ENCODE measurements around the gene CACNB3.

The CACNB3 gene

DNA sequence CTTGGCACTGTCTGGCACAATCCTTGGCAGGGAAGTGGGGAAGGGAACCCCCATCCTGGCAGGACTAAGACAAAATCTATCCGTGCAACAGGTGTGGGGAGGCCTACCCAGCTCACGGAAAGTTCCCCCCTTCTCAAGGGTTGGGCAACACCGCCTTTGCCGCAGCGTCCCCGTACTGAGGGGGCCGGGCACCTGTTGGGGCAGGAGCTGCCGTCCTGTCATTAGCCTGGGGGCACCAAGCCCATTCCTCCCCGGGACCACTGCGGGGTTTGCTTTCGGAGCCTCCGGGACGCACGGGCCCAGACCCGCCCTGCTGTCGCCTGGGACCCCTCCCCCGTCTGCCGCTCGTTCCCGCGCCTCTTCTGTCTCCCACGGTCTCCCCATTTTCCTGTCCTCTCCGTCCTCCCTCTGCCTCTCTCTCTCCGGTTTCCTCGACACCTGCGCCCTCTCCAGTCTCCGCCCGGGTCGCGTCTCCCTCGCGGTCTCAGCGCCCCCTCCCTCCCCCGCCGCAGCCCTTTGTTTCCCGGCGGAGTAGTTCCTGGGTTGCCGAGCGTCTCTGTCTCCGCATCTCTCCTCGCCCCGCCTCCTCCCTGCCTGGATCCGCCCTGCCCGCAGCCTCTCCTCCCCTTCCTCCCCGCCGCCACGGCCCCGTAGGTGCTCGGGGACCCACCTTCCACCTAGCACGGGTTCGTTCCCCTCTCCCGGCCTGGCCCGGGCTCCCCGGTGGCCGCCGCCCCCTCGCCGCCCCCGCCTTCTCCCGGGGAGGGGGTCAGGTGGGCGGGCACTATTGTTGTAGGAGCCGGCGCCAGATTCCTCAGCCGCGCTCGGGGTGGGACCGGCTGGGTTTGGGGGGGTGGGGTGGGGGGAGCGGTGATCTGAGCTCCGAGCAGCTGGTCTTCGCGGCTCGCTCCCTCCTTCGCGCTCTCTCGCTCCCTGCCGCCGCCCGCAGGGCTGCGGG lies at the start of gene CACNB3:
Gene CACNB3 (plus strand): TSS at position 624 of the 958 bp plus-strand sequence. CDS start 434 bp downstream, outside the sequence.
- peak; percentile 75 for DNase-seq

DNA sequence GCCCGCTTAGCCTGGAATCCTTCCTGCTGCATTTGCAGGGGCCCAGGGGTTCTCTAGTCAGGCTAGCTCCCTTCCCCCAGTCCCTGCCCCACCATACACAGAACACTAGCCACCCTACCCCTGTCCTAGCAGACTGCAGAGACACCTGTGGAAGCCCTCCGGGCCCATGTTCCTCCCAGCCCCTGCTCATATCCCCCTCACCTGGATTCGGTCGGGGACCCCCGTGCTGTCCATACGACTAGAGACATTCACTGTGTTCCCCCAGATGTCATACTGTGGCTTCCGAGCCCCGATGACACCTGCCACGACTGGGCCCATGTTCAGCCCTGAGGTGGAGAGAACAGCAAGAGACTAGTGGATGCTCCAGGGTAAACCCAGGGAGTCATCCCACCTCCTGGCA lies 49.6 kb upstream of the CACNB3 start:
- DNase-seq: no peak

DNA sequence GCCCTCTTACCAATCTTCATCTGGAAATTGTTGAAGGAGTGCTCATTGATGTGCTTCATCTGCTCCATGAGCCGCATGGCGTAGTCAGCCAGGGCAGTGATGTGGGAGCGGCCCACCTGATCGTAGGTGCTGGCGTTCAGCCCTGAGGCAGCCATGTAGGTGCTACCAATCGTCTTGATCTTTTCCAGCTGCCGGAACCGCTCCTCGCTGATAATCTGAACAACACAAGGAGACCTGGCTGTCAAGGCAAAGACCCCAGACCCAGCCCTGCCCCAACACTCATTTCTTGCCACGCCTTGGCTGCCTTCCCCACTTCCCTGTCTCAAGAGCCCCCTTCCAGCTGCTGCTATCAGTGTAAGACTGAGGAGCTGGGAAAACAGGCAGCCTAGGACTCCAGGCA lies 47.5 kb upstream of the CACNB3 start:
- DNase-seq: no peak

DNA sequence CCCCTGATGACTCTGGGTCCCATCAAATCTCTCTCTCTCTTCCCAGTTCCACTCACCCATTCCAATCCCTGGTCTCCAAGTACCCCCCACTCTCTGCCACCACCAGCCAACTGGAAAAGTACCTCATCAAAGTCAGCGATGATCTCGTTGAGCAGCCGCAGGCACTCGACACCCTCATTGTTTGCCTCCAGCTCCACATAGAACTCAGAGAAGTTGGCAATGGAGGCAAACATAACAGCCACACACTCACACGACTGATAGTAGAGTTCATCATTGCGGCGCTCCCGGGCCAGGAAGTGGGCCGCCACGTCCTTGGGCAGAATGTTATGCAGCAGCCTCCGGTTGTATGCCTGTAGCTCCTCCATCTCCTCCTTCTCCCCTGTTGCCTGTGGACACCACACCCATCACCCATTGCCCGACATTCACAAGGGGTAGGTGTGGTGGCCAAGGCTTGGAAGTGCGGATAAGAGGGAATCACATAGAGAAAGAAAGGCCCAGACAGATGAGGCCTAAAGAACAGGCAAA lies 46.6 kb upstream of the CACNB3 start:
- no peak for DNase-seq

DNA sequence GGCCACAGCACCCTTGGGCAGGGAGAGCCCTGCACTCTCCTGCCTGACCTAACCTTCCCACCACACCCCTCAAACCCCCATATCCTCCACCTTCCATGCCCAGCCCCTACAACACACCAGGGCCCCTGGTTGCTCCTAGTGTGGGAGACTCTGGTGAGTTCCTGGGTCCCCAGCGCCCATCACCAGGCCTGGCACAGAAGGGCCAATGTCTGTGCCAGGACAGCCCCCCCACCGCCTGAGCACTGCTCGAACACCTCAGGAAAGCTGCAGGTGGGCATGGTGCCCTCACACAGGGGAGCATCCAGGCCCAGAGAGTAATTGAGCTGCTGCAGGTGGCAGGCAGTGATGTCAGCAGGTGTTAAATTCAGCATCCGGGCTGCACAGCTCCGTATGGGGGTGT lies 44.6 kb upstream of the CACNB3 start:
- no peak for DNase-seq

DNA sequence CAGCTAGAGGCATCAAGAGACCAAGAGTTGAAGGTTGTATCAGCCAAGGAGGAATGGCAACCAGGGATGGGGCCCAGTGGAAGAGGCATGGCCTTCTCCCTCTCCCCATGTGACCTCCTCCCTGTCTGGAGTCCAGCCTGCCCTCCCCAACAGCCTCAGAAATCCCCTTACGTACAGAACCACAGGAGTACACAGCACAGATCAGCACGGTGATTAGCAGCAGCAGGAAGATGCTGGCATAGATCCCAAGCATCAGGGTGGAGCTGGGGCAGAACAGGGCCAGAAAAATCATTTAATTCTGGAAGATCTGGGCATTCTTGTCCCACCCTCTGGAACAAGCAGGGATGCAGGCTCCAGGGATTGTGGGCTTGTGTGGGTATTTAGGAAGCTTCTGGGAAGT lies 43.8 kb upstream of the CACNB3 start:
- no peak for DNase-seq

DNA sequence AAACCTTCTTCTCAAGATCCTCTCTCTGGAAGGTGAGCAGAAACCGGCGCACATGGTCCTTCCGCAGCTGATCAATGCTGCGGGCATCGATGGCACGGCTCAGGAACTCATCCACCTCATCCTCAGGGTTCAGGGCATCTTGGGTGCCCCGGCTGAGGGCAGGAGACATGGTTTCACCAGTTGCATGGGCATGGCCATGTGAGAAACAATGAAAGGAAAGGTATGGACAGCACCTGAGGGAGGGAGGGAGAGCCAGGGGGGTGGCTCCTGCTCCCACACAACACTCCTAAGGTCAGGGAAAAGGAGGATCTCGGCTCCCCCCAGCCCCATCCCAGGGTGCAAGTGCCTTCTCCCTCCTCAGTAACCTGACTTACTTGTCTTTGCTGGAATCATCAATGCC lies 43.0 kb upstream of the CACNB3 start:
- DNase-seq: no peak

DNA sequence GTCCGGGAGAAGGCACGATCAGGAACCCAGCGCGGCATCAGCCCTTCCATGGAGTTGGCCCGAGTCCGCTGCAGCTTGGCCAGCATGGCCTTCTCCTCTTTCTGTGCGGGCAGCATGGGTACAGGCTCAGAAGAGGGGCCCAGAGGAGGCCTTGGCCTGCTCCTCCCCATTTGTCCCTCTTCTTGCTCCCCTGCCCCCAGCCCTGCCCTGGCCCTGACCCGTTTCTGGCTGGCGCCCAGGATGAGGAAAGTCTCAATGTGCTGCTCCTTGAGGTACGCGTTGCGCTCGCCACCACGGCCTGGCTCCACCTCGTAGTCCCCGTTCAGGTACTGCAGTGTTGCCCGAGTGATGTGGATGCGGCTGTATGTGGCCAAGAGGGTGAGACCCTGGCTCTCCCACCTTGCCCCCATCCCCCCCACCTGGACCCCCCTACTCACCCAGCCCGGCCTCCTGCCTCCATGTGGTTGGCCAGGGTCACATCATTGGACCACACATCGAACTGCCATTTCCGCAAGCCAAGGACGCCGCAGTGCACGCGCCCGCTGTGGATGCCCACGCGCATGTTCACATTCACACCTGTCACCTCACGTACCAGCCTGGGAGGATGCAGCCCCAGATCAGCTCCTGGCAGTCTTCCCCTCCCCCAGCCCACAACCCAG lies 42.2 kb upstream of the CACNB3 start:
- no peak for DNase-seq

DNA sequence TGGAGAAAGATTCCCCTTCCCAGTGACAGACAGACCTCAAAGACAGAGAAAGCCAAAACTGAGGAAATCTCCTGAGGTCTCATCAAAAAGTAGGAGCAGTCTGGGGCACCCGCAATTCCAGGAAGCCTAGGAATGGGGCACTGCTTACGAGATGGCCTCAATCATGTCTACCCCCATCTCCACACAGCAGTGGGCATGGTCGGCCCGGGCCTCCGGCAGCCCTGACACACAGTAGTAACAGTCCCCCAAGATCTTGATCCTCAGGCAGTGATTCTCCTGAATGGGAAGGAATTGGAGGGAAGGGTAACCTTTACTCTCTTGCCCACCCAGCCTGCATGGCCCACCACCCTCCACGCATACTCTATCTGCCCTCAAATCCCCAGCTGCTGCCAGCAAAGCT lies 41.3 kb upstream of the CACNB3 start:
- no peak for DNase-seq

DNA sequence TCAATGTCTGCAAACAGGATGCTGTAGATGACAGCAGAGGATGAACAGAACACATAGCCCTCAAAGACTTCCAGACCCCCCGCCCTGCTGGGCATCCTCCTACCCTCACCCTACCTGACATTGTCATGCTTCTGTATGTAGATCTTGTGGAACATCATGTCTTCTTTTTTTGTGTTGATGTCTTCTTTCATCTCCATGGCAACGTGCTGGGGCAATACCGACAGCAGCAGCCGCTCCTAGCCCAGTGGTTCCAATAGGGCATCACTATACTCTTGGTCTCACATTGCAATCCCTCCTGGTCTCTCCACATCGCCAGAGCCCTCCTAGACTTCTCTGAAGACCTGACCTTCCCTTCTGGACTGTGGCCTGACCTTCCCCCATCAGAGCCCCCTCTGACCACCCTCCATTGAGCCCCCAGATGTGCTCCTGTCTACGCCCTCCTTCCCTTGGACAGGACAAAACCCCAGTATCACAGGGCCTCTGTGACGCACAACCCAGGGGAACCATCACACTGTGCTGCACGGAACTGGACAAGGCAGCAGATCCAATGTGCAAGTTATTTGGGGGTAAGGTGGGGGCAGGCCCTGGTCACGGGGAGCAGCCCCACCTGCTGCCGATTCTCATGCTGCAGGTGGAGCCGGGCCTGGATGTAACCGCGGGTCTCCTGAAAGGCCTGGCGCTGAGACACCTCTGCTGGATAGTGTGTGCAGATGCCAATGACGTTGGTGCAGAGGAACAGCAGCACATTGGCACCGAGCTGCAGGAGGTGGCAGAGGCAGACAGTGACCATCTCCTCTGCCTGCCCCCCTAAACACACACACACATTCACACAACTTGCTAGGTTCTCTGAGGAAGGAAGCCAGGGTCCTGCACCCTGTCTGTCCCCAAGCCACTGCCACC lies 40.5 kb upstream of the CACNB3 start:
- DNase-seq: no peak

DNA sequence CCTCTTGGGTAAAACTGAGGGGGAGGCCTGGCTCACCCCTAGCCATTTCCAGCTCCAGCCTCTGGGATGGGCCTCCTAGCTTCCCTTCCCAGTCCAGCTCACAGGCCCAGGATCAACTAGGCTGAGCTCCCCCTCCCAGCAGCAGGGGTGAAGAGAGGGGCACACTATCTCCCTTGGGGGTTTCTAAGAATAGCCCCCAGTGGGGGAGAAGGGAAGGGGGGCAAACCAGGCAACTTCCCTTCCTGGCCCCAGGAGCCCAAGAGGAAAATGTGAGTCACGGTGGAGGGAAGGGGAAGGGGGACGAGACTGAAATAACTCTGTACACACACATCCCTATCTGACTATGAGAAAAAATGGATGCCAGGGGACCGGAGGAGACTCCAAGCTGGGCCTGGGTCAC lies 38.4 kb upstream of the CACNB3 start:
- no peak for DNase-seq

DNA sequence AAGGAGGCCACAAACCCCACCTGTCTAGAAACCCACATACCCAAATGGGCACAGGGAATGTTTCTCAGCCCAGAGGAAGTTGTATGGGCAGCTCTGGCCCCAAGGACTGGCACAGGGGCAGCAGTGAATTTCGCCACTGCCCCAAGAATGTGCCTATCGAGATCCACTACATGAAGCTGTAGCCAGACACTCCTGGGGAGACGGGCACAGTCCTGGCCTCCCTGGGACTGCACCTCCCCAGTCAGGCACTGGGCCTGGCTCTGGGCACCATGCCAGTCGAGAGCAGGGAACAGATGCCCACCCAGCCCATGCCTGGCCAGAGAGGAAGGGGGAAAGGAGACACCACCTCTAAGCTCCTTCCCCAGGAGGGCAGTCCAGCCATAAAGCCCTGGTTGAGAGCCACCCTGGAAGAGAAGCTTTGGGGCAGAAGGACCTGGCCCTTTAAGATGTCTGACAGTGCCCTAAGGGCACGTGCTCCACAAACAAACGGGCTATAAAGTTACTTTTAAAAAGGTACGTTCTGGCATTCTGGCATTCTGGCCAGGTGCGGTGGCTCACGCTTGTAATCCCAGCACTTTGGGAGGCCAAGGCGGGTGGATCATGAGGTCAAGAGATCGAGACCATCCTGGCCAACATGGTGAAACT lies 37.8 kb upstream of the CACNB3 start:
- DNase-seq: no peak

DNA sequence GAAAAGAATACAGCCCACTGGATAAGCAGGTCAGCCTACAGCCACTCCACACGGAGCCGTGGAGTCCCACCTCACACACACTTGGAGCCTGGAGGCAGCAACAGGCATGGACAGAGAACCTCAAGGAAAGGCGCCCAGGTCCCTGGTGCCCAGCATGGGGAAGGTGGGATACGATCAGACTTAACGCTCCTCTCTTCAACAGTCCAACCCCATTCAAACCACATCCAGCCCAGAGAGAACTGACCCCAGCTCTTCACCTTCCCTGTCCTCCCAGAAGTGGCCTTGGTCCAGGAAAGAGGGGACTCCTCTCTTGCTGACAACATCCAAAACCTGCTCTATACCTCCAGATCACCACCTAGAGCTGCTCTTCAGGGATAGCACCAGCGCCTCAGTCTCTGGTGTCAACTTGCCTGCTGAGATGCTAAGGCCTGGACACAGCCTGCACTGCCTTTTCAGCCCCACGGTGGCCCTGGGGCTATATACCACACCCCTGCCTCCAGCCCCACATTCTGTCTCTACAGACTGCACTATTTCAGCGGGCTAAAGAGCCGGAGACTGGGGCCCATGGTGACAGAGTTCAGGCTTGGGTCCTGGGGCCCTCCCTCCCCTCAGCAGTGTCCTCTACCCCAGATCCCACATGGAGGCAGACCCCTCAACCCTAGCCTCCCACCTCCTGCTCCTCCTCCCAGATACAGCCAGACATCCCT lies 36.4 kb upstream of the CACNB3 start:
- DNase-seq: no peak

DNA sequence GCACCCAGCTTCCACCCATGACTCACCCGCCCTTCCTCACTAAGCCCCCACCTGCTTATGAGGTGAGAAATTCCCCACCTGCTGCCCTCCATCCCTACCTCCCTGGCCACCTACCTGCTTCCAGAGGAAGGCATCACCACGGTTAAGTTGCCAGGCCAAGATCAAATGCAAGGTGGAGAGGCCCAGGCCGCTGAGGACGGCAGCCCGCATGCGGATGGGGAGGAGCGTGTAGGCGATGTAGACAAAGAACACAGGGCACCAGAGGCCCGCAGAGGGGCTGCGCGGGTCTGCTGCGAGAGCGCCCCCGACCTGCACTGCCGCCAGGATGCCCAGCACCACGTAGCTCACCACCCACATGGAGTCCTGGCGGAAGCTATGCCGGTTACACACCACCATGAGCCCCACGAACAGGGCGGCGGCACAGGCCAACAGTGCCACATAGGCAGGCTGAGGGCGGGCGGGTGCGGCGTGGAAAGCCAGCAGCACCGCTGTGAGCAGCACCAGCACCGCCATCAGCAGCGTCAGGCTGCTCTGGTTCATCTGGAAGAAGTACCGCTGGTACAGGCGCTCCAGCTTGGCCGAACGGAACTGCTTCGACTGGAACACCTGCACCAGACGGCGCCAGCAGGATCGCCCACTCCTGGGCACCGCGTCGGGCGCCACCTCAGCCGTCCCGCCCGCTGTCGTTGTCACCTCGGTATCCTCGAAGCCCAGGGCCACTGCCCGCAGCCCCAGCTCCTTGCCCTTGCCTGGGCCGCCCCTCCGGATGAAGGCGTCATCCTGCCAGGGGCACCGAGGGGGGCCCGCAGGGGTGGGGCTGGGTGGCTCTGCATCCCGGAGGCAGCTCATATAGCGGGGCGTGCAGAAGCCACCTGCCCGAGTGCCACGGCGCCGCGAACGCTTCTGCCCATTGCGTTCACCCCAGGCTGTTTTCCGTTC lies 35.6 kb upstream of the CACNB3 start:
- no peak for DNase-seq

DNA sequence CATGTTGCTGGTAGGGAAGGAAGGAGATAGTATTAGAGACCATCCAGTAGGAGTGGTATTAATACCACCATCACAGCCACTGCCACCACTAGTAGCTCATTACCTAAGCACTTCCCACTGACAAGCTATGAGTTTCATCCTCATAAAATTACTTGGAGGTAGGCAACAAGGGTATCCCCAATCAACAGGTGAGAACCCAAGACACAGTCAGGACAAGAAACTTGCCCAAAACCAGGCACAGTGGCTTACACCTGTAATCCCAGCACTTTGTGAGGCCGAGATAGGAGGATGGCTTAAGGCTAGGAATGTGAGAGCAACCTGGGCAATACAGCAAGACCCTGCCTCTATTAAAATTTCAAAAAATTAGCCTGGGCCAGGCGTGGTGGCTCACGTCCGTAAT lies 34.9 kb upstream of the CACNB3 start:
- DNase-seq: no peak

DNA sequence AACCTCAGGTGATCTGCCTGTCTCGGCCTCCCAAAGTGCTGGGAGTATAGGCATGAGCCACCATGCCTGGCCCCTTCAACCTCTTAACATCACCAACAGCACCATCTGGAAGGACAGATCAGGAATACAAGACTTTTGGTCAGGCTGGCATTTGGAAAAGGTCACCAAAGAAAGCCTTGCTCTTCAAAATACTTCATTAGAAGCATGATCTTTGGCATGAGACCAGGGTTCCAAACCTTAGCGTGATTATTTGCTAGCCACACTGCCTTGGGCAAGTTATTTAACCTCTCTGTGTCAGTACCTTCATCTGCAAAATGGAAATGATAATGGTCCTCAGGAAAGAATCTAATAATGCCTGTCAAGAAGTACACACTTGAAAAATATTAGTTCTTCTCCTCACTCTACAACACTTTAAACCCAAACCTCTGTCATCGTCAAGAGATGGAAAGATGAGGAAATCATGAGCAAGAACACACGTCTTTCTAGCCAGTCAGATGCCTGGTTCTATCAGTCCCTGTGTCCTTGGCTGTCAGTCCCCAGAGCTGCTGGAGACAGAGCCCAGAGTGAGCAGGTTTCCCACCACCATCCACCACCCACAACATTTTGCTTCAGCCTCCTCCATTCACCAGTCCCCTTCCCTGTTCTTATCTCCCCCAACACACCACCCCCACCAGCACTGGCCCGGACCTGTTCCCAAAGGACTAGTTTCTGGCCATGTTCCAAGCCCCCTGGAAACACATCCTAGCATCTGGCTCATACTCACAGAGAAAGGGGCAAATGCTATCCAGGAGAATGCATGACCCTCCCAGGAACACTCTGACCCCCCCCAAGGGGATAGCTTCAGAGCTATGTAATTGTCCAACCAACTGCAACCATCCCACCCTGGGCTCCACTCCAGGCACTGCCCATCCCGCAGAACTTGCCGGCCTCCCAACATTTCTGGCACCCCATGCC lies 31.4 kb upstream of the CACNB3 start:
- no peak for DNase-seq

DNA sequence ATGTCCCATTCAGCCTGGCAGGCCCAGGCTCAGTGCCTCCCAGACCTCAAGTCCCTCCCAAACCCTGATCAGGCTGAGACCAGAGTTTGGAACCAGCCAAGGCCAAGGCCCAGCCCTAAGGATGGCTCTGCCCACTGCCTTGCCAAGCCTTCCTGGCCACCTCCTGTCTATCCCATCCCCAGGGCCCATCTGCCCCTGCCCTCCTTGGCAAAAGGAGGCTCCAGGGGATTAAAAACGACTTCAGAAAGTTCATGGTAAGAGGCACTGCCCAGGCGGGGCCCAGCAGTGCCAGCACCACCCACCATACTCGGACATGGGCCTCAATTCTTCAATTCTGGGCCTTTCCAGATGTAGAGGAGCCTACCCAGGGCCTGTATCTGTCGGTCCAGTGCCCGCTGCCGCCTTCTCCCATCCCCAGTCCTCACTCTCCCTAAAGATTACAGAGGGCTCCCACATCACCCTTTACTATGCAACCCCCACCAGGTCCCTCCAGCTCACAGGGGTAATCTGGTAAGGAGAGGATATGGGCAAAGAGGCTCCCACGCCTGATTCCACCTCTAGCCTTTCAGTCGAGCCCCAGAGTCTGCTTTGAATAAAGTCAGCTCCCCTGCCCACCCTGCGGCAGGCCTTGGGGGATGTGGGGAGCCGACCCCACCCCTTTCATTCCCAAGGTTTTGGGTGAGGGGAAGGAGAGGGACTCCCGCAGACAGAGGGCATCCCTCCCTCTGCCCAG lies 30.3 kb upstream of the CACNB3 start:
- DNase-seq: no peak

DNA sequence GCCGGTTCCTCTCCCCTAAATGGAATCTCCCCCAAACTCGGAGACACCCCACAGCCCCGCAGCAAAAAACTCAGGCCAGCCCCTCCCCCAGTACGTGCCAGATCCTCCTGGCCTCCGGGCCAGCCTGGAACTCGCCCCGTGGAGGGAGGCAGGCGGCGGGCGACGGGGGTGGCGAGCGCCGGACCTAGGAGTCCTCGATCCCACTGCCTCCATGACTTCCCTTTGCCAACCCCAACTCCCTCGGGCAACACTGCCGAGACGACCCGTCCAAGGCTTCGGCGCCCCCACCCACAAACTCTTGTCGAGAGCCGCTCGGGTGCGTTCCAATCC lies 29.8 kb upstream of the CACNB3 start:
- peak in 1 of 2 experiments; percentile 7 for DNase-seq

Measured in stimulated activated CD4-positive, alpha-beta T cell treated with anti-CD3 and anti-CD28 coated beads, Interleukin-4, amount 100 ng/mL, for 4 hours (primary cell).